ENCODE measurements around the gene FAM90A26. TPM values are rescaled to one million over a fixed set of nuclear protein-coding genes. Genes with fewer than 3 reads are reported as not detected.
"Not testable (repeated sequence)": the region's sequence is repeated elsewhere in the genome, so short reads cannot be mapped to it uniquely, and the experiment has no call there.

Gene FAM90A26
- total RNA-seq, 4 donors from 2014 or later, result not detected

DNA sequence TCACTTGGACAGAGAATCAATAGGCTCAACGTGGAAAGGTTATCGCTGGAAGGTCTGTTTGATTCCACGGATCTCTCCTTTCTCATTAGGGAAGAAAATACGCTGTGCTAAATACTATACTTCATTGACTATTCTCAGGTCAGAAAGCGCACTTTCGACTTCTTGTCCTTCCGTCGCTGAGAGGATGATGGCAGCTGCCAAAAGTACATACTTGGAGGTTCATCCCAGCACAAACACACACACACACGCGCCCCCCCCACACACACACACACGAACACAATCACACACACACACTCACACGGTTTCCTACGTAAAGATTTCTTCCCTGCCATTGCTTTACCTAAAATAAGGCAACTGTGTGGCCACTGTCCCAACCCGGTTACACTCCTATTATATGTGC lies 44.5 kb downstream of the FAM90A26 start:
- H3K27ac ChIP-seq; H3K36me3 ChIP-seq; intact Hi-C loops (cut with DNase I; ENCODE audit: low total_unique reads); DNase-seq; in situ Hi-C loops (cut with MboI; ENCODE audit: low pct_ligation_motif_present in 1 of 4, low pct_unique_long_range_greater_than_20kb in 1 of 4, low sequenced_read_pairs in 3 of 4); H3K4me3 ChIP-seq; H3K27me3 ChIP-seq; H3K9me3 ChIP-seq; H3K4me1 ChIP-seq: not testable (repeated sequence)
- WGBS, 2 donors (ENCODE audit: low coverage in 1 of 2), result 77 to 81% methylated on average over 6 to 11 of the region's 14 CpGs

DNA sequence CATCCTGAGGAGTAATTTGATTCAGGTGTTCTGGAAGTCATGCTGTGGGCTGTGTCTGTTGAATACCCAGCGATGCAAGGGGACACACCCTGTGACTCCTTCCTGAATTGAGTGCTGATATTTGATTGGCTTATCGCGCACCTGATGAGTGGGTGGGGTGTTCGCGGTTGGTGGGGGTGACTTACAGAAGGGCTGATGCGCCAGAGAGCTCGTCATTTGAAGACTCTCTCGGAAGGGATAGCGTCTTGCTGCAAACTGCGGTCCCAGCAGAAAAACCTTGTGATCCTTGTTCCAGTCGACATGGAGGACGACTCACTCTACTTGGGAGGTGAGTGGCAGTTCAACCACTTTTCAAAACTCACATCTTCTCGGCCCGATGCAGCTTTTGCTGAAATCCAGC lies 44.9 kb downstream of the FAM90A26 start, which contains the start of gene USP17L11:
USP17L11 (plus strand) TSS at position 301 of the 400 bp plus-strand sequence; CDS start at position 301, 0 bp downstream.
- H3K4me1 ChIP-seq; H3K9me3 ChIP-seq; DNase-seq; H3K27me3 ChIP-seq; H3K27ac ChIP-seq; in situ Hi-C loops (cut with MboI; ENCODE audit: low pct_ligation_motif_present in 1 of 4, low pct_unique_long_range_greater_than_20kb in 1 of 4, low sequenced_read_pairs in 3 of 4); H3K36me3 ChIP-seq; H3K4me3 ChIP-seq; intact Hi-C loops (cut with DNase I; ENCODE audit: low total_unique reads): not testable (repeated sequence)
- no CpG with 5 or more reads among the region's 14 CpGs for WGBS, 2 donors (ENCODE audit: low coverage in 1 of 2)

DNA sequence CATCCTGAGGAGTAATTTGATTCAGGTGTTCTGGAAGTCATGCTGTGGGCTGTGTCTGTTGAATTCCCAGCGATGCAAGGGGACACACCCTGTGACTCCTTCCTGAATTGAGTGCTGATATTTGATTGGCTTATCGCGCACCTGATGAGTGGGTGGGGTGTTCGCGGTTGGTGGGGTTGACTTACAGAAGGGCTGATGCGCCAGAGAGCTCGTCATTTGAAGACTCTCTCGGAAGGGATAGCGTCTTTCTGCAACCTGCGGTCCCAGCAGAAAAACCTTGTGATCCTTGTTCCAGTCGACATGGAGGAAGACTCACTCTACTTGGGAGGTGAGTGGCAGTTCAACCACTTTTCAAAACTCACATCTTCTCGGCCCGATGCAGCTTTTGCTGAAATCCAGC lies 49.6 kb downstream of the FAM90A26 start, which contains the start of gene USP17L12:
USP17L12 (plus strand) TSS at position 301 of the 400 bp plus-strand sequence; CDS start at position 301, 0 bp downstream.
- H3K36me3 ChIP-seq; intact Hi-C loops (cut with DNase I; ENCODE audit: low total_unique reads); H3K9me3 ChIP-seq; H3K27ac ChIP-seq; H3K4me3 ChIP-seq; in situ Hi-C loops (cut with MboI; ENCODE audit: low pct_ligation_motif_present in 1 of 4, low pct_unique_long_range_greater_than_20kb in 1 of 4, low sequenced_read_pairs in 3 of 4); H3K4me1 ChIP-seq; DNase-seq; H3K27me3 ChIP-seq: not testable (repeated sequence)
- no CpG with 5 or more reads among the region's 13 CpGs for WGBS, 2 donors (ENCODE audit: low coverage in 1 of 2)

DNA sequence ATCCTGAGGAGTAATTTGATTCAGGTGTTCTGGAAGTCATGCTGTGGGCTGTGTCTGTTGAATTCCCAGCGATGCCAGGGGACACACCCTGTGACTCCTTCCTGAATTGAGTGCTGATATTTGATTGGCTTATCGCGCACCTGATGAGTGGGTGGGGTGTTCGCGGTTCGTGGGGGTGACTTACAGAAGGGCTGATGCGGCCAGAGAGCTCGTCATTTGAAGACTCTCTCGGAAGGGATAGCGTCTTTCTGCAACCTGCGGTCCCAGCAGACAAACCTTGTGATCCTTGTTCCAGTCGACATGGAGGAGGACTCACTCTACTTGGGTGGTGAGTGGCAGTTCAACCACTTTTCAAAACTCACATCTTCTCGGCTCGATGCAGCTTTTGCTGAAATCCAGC lies 54.4 kb downstream of the FAM90A26 start, which contains the start of gene USP17L13:
USP17L13 (plus strand) TSS at position 301 of the 400 bp plus-strand sequence; CDS start at position 301, 0 bp downstream.
- in situ Hi-C loops (cut with MboI; ENCODE audit: low pct_ligation_motif_present in 1 of 4, low pct_unique_long_range_greater_than_20kb in 1 of 4, low sequenced_read_pairs in 3 of 4); H3K9me3 ChIP-seq; DNase-seq; H3K4me1 ChIP-seq; H3K36me3 ChIP-seq; intact Hi-C loops (cut with DNase I; ENCODE audit: low total_unique reads); H3K27ac ChIP-seq; H3K4me3 ChIP-seq; H3K27me3 ChIP-seq: not testable (repeated sequence)
- no CpG with 5 or more reads among the region's 14 CpGs for WGBS, 2 donors (ENCODE audit: low coverage in 1 of 2)

Other genes with a start within 250 kb of the FAM90A26 start
- not detected for gene USP17L10, start 40.2 kb downstream of the FAM90A26 start, total RNA-seq
- not detected for gene USP17L11, start 45.0 kb downstream of the FAM90A26 start, total RNA-seq
- gene USP17L12, start 49.7 kb downstream of the FAM90A26 start, total RNA-seq, result not detected
- gene USP17L13, start 54.5 kb downstream of the FAM90A26 start, total RNA-seq, result not detected
- gene USP17L15, start 64.0 kb downstream of the FAM90A26 start, total RNA-seq, result not detected
- not detected for gene USP17L17, start 73.5 kb downstream of the FAM90A26 start, total RNA-seq
- gene USP17L18, start 78.2 kb downstream of the FAM90A26 start, total RNA-seq, result not detected
- gene USP17L19, start 83.0 kb downstream of the FAM90A26 start, total RNA-seq, result not detected
- gene USP17L20, start 87.7 kb downstream of the FAM90A26 start, total RNA-seq, result not detected
- gene USP17L21, start 92.5 kb downstream of the FAM90A26 start, total RNA-seq, result not detected
- gene USP17L22, start 97.2 kb downstream of the FAM90A26 start, total RNA-seq, result not detected
- not detected for gene USP17L24, start 154.8 kb downstream of the FAM90A26 start, total RNA-seq
- not detected for gene USP17L25, start 159.5 kb downstream of the FAM90A26 start, total RNA-seq
- not detected for gene USP17L26, start 164.2 kb downstream of the FAM90A26 start, total RNA-seq
- gene USP17L5, start 169.0 kb downstream of the FAM90A26 start, total RNA-seq, result not detected
- gene USP17L27, start 173.7 kb downstream of the FAM90A26 start, total RNA-seq, result not detected
- gene USP17L28, start 178.5 kb downstream of the FAM90A26 start, total RNA-seq, result not detected
- gene USP17L29, start 183.2 kb downstream of the FAM90A26 start, total RNA-seq, result not detected
- not detected for gene USP17L30, start 192.7 kb downstream of the FAM90A26 start, total RNA-seq

All from transverse colon (tissue), 4 donors.